DND-41 (cell line): Measurements from ENCODE around the gene SRD5A1.
A peak's percentile ranks its signal among the peaks of the same experiment; 100 is the strongest.

Experiments used
- ATAC-seq: fragments of 200-7000 bp; cut with Tn5 transposase; 3 replicates; pipeline ENCODE4 v1.9.1; 2021; ENCODE audit warnings: low read depth; ENCODE audit not compliant: insufficient read depth
- DNase-seq: peaks from one replicate; pipeline ENCODE4 v3.0.0-alpha.2; 2020
- H2AFZ ChIP-seq: 2 replicates; pipeline ENCODE4 v1.6.0; 2012; ENCODE audit warnings: low read depth, low read length
- H3K27ac ChIP-seq: 2 replicates; pipeline ENCODE4 v1.5.1; 2012; ENCODE audit warnings: low read length, inconsistent platforms
- H3K27me3 ChIP-seq: fragments of 200-600 bp; sonication (generic); 2 replicates; pipeline ENCODE4 v1.6.0; 2012; ENCODE audit warnings: low read length, mild to moderate bottlenecking, inconsistent platforms; ENCODE audit not compliant: insufficient read depth, poor library complexity
- H3K36me3 ChIP-seq: 2 replicates; pipeline ENCODE4 v1.5.1; 2012; ENCODE audit warnings: low read length, inconsistent platforms; ENCODE audit not compliant: insufficient read depth
- H3K4me1 ChIP-seq: 2 replicates; pipeline ENCODE4 v1.5.1; 2012; ENCODE audit warnings: mild to moderate bottlenecking, low read length; ENCODE audit not compliant: insufficient read depth
- H3K4me2 ChIP-seq: 2 replicates; pipeline ENCODE4 v1.6.0; 2012; ENCODE audit warnings: mild to moderate bottlenecking, moderate library complexity, low read length, inconsistent platforms; ENCODE audit not compliant: insufficient read depth
- H3K4me3 ChIP-seq, 2 experiments: fragments of 200-600 bp in 1 of 2; shearing (Covaris generic) in 1 of 2; 2 replicates each; pipeline ENCODE4 v1.5.1; 2012 to 2016; ENCODE audit warnings: inconsistent platforms in 2 of 2, low read length in 2 of 2, mild to moderate bottlenecking in 2 of 2, low read depth in 1 of 2, moderate library complexity in 1 of 2
- H3K79me2 ChIP-seq: 2 replicates; pipeline ENCODE4 v1.6.0; 2012; ENCODE audit warnings: low read length, inconsistent platforms; ENCODE audit not compliant: insufficient read depth
- H3K9ac ChIP-seq: 2 replicates; pipeline ENCODE4 v1.6.0; 2012; ENCODE audit warnings: low read depth, mild to moderate bottlenecking, inconsistent platforms, low read length, moderate library complexity
- H3K9me3 ChIP-seq: 2 replicates; pipeline ENCODE4 v1.5.1; 2012; ENCODE audit warnings: low read length, moderate library complexity, mild to moderate bottlenecking, inconsistent platforms; ENCODE audit not compliant: insufficient read depth, severe bottlenecking
- H4K20me1 ChIP-seq: 2 replicates; pipeline ENCODE4 v1.6.0; 2012; ENCODE audit warnings: low read length; ENCODE audit not compliant: insufficient read depth
- CTCF ChIP-seq: IDR thresholded peaks from 2 replicates; pipeline ENCODE4 v1.5.1; 2012; ENCODE audit warnings: borderline replicate concordance, low read length, moderate library complexity, mild to moderate bottlenecking; ENCODE audit not compliant: poor library complexity, severe bottlenecking; ENCODE audit errors: extremely low read depth
- EZH2 ChIP-seq: IDR thresholded peaks from 3 replicates; pipeline ENCODE4 v1.6.1; 2012; ENCODE audit warnings: borderline replicate concordance, low read depth, mild to moderate bottlenecking, moderate library complexity, low read length, inconsistent platforms; ENCODE audit not compliant: severe bottlenecking

Gene SRD5A1

DNA sequence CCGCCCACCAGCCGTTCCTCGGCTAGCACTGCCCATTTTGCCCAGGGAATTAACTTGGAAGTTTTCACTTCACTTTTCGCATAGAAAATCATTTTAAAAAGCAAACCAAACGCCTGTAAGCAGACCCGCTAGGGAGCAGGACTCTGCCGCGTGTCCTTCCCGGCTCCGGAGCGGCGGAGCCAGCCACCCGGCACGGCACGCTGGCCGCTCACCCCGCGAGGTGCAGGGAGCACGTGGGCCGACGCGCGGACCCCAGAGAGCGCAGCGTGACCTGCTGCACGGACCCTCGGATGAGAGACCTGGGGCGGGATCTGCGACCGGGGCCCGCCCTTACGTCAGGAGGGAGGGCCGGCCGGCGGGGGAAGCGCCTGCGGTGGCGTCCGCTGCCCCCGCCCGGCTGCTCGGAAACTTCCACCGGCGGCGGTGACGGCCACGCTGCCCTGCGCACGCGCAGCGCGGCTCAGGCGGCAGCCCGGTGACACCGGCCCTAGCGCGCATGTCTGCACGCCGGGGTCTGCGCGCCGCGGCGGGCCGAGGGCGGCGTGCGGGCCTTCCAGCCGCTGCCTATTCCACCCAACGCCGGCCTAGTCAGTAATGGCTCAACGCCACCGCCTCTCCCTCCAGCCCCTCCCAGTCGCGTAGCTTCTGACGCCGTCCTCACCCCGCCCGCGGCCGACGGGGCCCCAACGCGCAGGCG, 79.5 kb downstream of the SRD5A1 start:
- Histone ChIP-seq H3K9me3 (no peaks in the 10 kb centered on the region), H3K36me3 (peaks cover 25% of the 10 kb centered on the region), H3K27me3 (no peaks in the 10 kb centered on the region), H3K4me2 (peak overlapping the region; percentile 94), H3K27ac (peak overlapping the region; percentile 94), H3K4me1 (peaks cover 42% of the 10 kb centered on the region), H3K9ac (peak overlapping the region; percentile 94), H2AFZ (peak overlapping the region; percentile 74), H3K4me3 (peak overlapping the region; percentile 79 to 83), H3K79me2 (peaks cover 40% of the 10 kb centered on the region), H4K20me1 (peaks cover 37% of the 10 kb centered on the region)
- peak; percentile 97 for DNase-seq
- TF ChIP-seq EZH2 (no peak), CTCF (peak; percentile 9)
- peak; percentile 81 for ATAC-seq

GRCh38 chr5:6713274-6714225, 80.3 kb downstream of the SRD5A1 start, which contains the start of gene TENT4A:
TSS of gene TENT4A (plus strand) at chr5:6713432. CDS start at chr5:6713984, 552 bp downstream.
- Histone ChIP-seq H3K9ac (peak within 1 kb of the TSS; percentile 94), H3K36me3 (peaks cover 34% of the 10 kb centered on the region), H2AFZ (peak within 1 kb of the TSS; percentile 74), H3K27ac (peak within 1 kb of the TSS; percentile 94), H3K27me3 (no peaks in the 10 kb centered on the region), H3K4me1 (peaks cover 47% of the 10 kb centered on the region), H3K4me2 (peak within 1 kb of the TSS; percentile 95), H3K79me2 (peaks cover 48% of the 10 kb centered on the region), H4K20me1 (peaks cover 45% of the 10 kb centered on the region), H3K9me3 (no peaks in the 10 kb centered on the region), H3K4me3 (peak within 1 kb of the TSS; percentile 83 to 89)
- DNase-seq (no peak), ATAC-seq (no peak)
- TF ChIP-seq EZH2 = no peak
- no peak for TF ChIP-seq CTCF

DNA sequence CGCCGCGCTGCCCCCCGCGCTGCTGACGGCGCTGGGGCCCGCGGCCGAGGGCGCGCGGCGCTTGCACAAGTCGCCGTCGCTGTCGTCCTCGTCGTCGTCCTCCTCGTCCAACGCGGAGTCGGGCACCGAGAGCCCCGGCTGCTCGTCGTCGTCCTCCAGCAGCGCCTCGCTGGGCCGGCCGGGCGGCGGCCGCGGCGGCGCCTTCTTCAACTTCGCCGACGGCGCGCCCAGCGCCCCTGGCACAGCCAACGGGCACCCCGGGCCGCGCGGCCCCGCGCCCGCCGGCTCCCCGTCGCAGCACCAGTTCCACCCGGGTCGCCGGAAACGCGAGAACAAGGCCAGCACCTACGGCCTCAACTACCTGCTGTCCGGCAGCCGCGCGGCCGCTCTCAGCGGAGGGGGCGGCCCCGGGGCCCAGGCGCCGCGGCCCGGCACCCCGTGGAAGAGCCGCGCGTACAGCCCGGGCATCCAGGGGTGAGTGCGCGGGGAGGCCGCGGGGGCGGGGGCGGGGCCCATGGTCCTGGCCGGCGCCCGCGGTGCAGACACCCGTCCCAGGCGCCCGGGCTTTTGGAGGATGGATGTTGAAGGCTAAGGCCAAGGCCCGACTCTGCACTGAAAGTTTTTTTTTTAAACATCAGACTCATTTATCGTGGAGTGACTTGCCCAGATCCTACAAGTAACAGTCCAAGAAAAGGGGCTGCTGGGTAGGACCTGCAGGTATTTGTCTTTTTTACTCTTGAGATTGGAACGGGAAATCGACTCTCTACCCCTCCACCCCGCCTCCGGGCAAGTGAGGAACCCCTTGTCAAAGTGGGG, 81.2 kb downstream of the SRD5A1 start:
- no peaks in the 10 kb centered on the region for H3K27me3 ChIP-seq
- peaks cover 52% of the 10 kb centered on the region for H3K4me1 ChIP-seq
- H3K4me2 ChIP-seq = peak overlapping the region; percentile 95
- peaks cover 53% of the 10 kb centered on the region for H4K20me1 ChIP-seq
- no peak overlapping the region for H2AFZ ChIP-seq
- DNase-seq = peak; percentile 24
- H3K36me3 ChIP-seq = peaks cover 41% of the 10 kb centered on the region
- H3K79me2 ChIP-seq = peaks cover 57% of the 10 kb centered on the region
- no peak for ATAC-seq
- TF ChIP-seq EZH2 (no peak), CTCF (no peak)
- peak overlapping the region; percentile 79 to 89; a peak in 3 of 4 replicates for H3K4me3 ChIP-seq
- peak overlapping the region; percentile 71 for H3K9ac ChIP-seq
- H3K9me3 ChIP-seq = no peaks in the 10 kb centered on the region
- peak overlapping the region; percentile 56 for H3K27ac ChIP-seq
